NT2/D1 (cell line): ENCODE measurements around the gene UBL3.
A peak's percentile ranks its signal among the peaks of the same experiment; 100 is the strongest.

Source experiments
- DNase-seq: peaks from one replicate; pipeline ENCODE4 v3.0.0-alpha.2; 2011; ENCODE audit warnings: low read depth, low spot score
- H3K27me3 ChIP-seq: 2 replicates; pipeline ENCODE4 v1.6.0; 2011; ENCODE audit warnings: mild to moderate bottlenecking; ENCODE audit not compliant: insufficient read length, insufficient read depth
- H3K36me3 ChIP-seq: 2 replicates; pipeline ENCODE4 v1.6.1; 2011; ENCODE audit warnings: mild to moderate bottlenecking, low read length, mixed read lengths; ENCODE audit not compliant: insufficient read depth, insufficient read length
- H3K4me1 ChIP-seq: 2 replicates; pipeline ENCODE4 v1.5.1; 2011; ENCODE audit not compliant: insufficient read depth, insufficient read length
- H3K4me3 ChIP-seq: 2 replicates; pipeline ENCODE4 v1.5.1; 2011; ENCODE audit warnings: low read depth; ENCODE audit not compliant: insufficient read length
- H3K9ac ChIP-seq: 2 replicates; pipeline ENCODE4 v1.6.0; 2011; ENCODE audit warnings: low read depth; ENCODE audit not compliant: insufficient read length
- H3K9me3 ChIP-seq: 2 replicates; pipeline ENCODE4 v1.5.1; 2011; ENCODE audit warnings: mild to moderate bottlenecking, low read length; ENCODE audit not compliant: insufficient read depth
- SUZ12 ChIP-seq: IDR thresholded peaks from 2 replicates; pipeline ENCODE4 v1.6.1; 2011; ENCODE audit not compliant: insufficient read length, insufficient read depth; ENCODE audit errors: extremely low read depth
- YY1 ChIP-seq: IDR thresholded peaks from 2 replicates; pipeline ENCODE4 v1.6.1; 2011; ENCODE audit not compliant: insufficient read length, insufficient read depth
- ZNF274 ChIP-seq: IDR thresholded peaks from 2 replicates; pipeline ENCODE4 v1.6.1; 2011; ENCODE audit warnings: mild to moderate bottlenecking, low read depth, low read length

The UBL3 gene

DNA sequence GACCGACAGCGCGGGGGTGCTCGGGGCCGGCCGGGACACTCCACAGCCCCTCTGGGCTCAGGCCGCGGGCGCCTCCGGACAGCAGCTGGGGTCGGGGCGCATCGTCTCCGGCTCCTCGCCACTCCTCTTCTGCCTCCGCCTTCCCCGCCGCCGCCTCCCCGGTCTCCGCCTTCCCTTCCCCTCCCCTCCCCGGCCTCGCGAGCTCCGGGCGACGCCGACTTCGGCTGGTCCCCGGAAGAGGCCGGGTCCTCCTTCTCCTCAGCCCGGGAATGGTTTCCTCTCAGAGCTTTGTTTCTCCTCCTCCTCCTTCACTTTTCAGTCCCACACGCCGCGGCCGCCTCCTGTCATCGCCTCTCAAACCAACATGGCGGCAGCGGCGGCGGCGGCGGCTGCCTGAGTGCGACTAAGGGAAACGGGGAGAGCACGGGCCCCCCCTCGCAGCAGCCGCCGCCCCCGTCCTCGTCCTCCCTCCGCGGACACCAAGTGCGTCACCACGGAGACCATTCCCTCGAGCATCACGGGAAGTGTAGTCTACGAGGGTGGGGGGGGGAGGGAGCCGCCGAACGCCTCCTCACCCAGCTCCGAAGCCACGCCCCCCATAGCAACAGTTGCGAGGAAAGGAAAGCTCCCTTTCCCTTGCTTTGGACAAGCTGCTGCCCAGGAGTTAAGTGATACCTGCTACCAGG is at the start of gene UBL3:
TSS of gene UBL3 (minus strand) at position 405 of the 686 bp plus-strand sequence. CDS start 1,079 bp downstream, outside the sequence.
- Histone ChIP-seq H3K9ac (peak within 1 kb of the TSS; percentile 81), H3K4me1 (no peaks in the 10 kb centered on the region), H3K27me3 (no peaks in the 10 kb centered on the region), H3K36me3 (no peaks in the 10 kb centered on the region), H3K4me3 (peak within 1 kb of the TSS; percentile 81), H3K9me3 (no peaks in the 10 kb centered on the region)
- peak; percentile 89 for DNase-seq
- peak; percentile 21 for TF ChIP-seq YY1
- TF ChIP-seq SUZ12, result no peak

DNA sequence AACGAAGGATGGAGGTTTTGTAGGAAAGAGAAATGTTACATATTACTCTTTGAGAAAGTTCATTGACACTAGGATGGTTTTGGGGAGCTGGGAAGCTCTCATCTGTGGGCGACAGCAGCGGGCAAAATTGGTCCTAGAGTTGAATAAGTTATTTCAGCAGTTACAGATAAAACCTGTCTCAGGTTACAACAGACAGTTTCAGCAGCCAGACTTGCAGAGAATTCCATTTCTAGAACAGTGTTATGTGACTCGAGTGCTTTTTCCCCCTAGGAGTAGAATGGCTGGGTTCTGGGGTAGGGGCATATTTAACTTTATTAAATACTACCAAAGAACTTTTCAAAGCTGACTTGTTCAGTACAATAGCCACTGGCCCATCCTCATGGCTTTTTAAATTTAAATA is 46.7 kb upstream of the UBL3 start:
- H3K27me3 ChIP-seq, result no peaks in the 10 kb centered on the region
- DNase-seq, result no peak
- no peak for TF ChIP-seq SUZ12
- no peak for TF ChIP-seq ZNF274
- H3K4me3 ChIP-seq, result no peak overlapping the region
- H3K9ac ChIP-seq, result no peak overlapping the region
- no peaks in the 10 kb centered on the region for H3K36me3 ChIP-seq
- H3K9me3 ChIP-seq, result no peaks in the 10 kb centered on the region
- H3K4me1 ChIP-seq, result no peaks in the 10 kb centered on the region

DNA sequence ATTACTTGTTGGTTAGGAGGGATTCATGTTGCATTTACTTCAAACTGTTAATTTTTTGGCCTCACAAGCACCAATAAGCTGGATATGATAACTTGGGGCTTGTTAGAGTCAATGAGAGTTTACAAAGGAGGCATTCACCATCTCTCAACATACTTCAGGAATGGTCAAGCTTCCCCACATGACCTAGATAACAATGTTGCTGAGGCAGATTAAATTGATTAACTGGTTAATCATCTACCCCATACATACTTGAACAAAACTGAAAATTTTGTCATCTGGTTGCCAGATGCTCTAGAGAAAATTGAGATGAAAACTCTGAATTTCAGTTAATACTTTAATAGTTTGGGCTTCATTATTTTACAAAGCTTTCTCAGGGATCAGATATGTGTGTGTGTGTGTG is 43.0 kb upstream of the UBL3 start:
- no peak overlapping the region for H3K9ac ChIP-seq
- no peaks in the 10 kb centered on the region for H3K4me1 ChIP-seq
- H3K36me3 ChIP-seq, result no peaks in the 10 kb centered on the region
- no peaks in the 10 kb centered on the region for H3K27me3 ChIP-seq
- H3K4me3 ChIP-seq, result no peak overlapping the region
- DNase-seq, result no peak
- TF ChIP-seq SUZ12 (no peak), ZNF274 (no peak), YY1 (no peak)
- no peaks in the 10 kb centered on the region for H3K9me3 ChIP-seq

- H3K9ac ChIP-seq, result no peak overlapping the region
- TF ChIP-seq SUZ12 (no peak), YY1 (no peak), ZNF274 (no peak)
- H3K36me3 ChIP-seq, result no peaks in the 10 kb centered on the region
- H3K9me3 ChIP-seq, result no peaks in the 10 kb centered on the region
- no peak overlapping the region for H3K4me3 ChIP-seq
- no peaks in the 10 kb centered on the region for H3K27me3 ChIP-seq
- no peak for DNase-seq
- no peaks in the 10 kb centered on the region for H3K4me1 ChIP-seq
Measured at GRCh38 chr13:29892151-29892550, 41.7 kb upstream of the UBL3 start.

DNA sequence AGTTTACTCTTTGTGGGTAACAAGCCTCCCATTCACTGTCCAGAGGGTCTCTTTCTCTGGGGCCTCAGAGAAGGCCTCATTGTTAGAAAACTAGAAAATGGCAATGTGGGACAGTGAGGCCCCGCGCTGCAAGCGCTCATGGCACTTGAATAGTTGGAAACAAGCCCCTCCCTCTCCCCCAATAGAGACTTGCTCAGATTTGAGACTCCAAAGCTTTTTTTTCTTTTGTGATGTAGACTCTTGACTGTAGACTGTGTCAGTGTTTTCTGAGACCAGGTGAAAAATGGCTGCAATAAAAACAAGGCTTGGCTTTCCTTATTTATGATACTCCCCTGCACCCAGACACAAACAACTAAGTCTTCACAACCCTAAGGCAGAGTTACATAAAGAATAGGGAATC is 38.7 kb upstream of the UBL3 start:
- TF ChIP-seq SUZ12, result no peak
- TF ChIP-seq YY1, result no peak
- no peak for TF ChIP-seq ZNF274
- H3K27me3 ChIP-seq, result no peaks in the 10 kb centered on the region
- DNase-seq, result no peak
- no peaks in the 10 kb centered on the region for H3K36me3 ChIP-seq
- no peak overlapping the region for H3K9ac ChIP-seq
- H3K9me3 ChIP-seq, result no peaks in the 10 kb centered on the region
- no peaks in the 10 kb centered on the region for H3K4me1 ChIP-seq
- H3K4me3 ChIP-seq, result no peak overlapping the region

- H3K4me1 ChIP-seq, result no peaks in the 10 kb centered on the region
- H3K4me3 ChIP-seq, result no peak overlapping the region
- H3K9me3 ChIP-seq, result no peaks in the 10 kb centered on the region
- no peaks in the 10 kb centered on the region for H3K27me3 ChIP-seq
- H3K36me3 ChIP-seq, result no peaks in the 10 kb centered on the region
- DNase-seq, result no peak
- H3K9ac ChIP-seq, result no peak overlapping the region
- no peak for TF ChIP-seq SUZ12
- no peak for TF ChIP-seq ZNF274
- TF ChIP-seq YY1, result no peak
Measured at GRCh38 chr13:29888306-29888705, 37.9 kb upstream of the UBL3 start.

DNA sequence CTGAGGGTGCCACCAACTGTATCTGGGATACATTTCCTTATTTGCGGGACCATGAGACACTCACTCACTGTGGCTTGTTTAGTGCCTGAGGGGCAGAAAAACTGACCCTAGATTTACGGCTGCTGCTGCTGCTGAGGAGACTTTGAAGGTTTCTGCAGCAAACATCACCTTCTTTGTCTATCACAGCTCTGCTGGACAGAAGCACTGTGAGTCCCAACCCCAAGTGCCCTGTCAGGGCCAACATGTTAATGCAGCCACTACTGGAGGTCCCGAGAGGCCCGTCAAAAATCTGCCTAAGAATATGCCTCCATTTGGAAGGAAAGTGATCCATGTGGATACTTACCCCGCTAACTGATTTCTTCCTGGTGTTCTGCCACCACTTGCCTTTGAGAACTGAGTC is 37.3 kb upstream of the UBL3 start:
- Histone ChIP-seq H3K9ac (no peak overlapping the region), H3K4me1 (no peaks in the 10 kb centered on the region)
- TF ChIP-seq YY1, result no peak
- no peak for TF ChIP-seq SUZ12
- TF ChIP-seq ZNF274, result no peak

More for the DNA sequence above, 37.3 kb upstream of the UBL3 start:
- no peaks in the 10 kb centered on the region for H3K36me3 ChIP-seq
- no peaks in the 10 kb centered on the region for H3K9me3 ChIP-seq
- H3K4me3 ChIP-seq, result no peak overlapping the region
- peak; percentile 20 for DNase-seq
- no peaks in the 10 kb centered on the region for H3K27me3 ChIP-seq
